G401 (cell line): ENCODE results near the gene IRF4. TPM values are rescaled to one million over a fixed set of nuclear protein-coding genes. Genes with fewer than 3 reads are reported as not detected.
"Not testable (repeated sequence)": the region's sequence is repeated elsewhere in the genome, so short reads cannot be mapped to it uniquely, and the experiment has no call there.

ENCODE experiments used
- DNase-seq: peaks from one replicate; pipeline ENCODE4 v3.0.0-alpha.2; 2015; ENCODE audit warnings: low spot score
- in situ Hi-C: cut with HindIII; loops from 2 replicates; pipeline ENCODE4 v1.10.0; 2016; ENCODE audit warnings: low sequenced_read_pairs, mixed read lengths
- total RNA-seq: library from RNA; depleted of rRNA; stranded (reverse); fragments of >200 nt; shearing (Covaris generic); gene quantifications from 2 replicates; pipeline ENCODE4 v1.2.3, GENCODE V29; 2014

Gene IRF4
- total RNA-seq, 1 experiment from 2014 or later: not detected

- in situ Hi-C loops: no loop called here
- DNase-seq: no peak
Measured at GRCh38 chr6:404685-405423, 13.3 kb downstream of the IRF4 start.

GRCh38 chr6:408148-408547, 16.6 kb downstream of the IRF4 start:
- no peak for DNase-seq
- in situ Hi-C loops: no loop called here

- peak; percentile 3 for DNase-seq
- in situ Hi-C loops: no loop called here
Measured at GRCh38 chr6:408599-409102, 17.1 kb downstream of the IRF4 start.

- in situ Hi-C loops: no loop called here
- no peak for DNase-seq
Measured at GRCh38 chr6:409370-409972, 17.9 kb downstream of the IRF4 start.

GRCh38 chr6:410555-411395, 19.2 kb downstream of the IRF4 start:
- DNase-seq: no peak
- in situ Hi-C loops: no loop called here

GRCh38 chr6:411402-412145, 20.0 kb downstream of the IRF4 start:
- in situ Hi-C loops: no loop called here
- no peak for DNase-seq

GRCh38 chr6:412146-412886, 20.8 kb downstream of the IRF4 start:
- no peak for DNase-seq
- in situ Hi-C loops: no loop called here

GRCh38 chr6:414447-414846, 22.9 kb downstream of the IRF4 start:
- DNase-seq: no peak
- in situ Hi-C loops: no loop called here

GRCh38 chr6:415087-415486, 23.5 kb downstream of the IRF4 start:
- in situ Hi-C loops: no loop called here

GRCh38 chr6:421211-421610, 29.7 kb downstream of the IRF4 start:
- DNase-seq: no peak
- in situ Hi-C loops: no loop called here

More at GRCh38 chr6:415087-415486, 23.5 kb downstream of the IRF4 start:
- no peak for DNase-seq

GRCh38 chr6:422433-423054, 31.0 kb downstream of the IRF4 start:
- in situ Hi-C loops: no loop called here
- no peak for DNase-seq

GRCh38 chr6:423055-423798, 31.7 kb downstream of the IRF4 start:
- no peak for DNase-seq
- in situ Hi-C loops: no loop called here

GRCh38 chr6:423799-424345, 32.3 kb downstream of the IRF4 start:
- DNase-seq: no peak

GRCh38 chr6:424741-425417, 33.3 kb downstream of the IRF4 start:
- no peak for DNase-seq
- in situ Hi-C loops: no loop called here

More at GRCh38 chr6:423799-424345, 32.3 kb downstream of the IRF4 start:
- in situ Hi-C loops: no loop called here

- DNase-seq, in situ Hi-C loops: not testable (repeated sequence)
Measured at GRCh38 chr6:425418-425788, 33.9 kb downstream of the IRF4 start.

- DNase-seq, in situ Hi-C loops: not testable (repeated sequence)
Measured at GRCh38 chr6:426198-426738, 34.7 kb downstream of the IRF4 start.
